ENCODE measurements around the gene DCTN4. TPM values are rescaled to one million over a fixed set of nuclear protein-coding genes. Genes with fewer than 3 reads are reported as not detected.

The DCTN4 gene
- total RNA-seq, 4 donors from 2014 or later, result 23.2 to 55.3 (median 42.4) TPM

- no peak overlapping the region for H3K4me3 ChIP-seq
- H3K4me1 ChIP-seq, result peaks cover 0 to 10% (median 7%) of the 10 kb centered on the region in 4 donors
- intact Hi-C loops (cut with DNase I; ENCODE audit: low total_unique reads) (no loop called here), in situ Hi-C loops (cut with MboI; ENCODE audit: low pct_ligation_motif_present in 1 of 4, low pct_unique_long_range_greater_than_20kb in 1 of 4, low sequenced_read_pairs in 3 of 4) (loop anchor here (25.0 kb wide), 2 partner anchors 100 to 200 kb away; no protein-coding TSS in a partner anchor)
- peaks cover 8% of the 10 kb centered on the region for H3K27me3 ChIP-seq
- H3K9me3 ChIP-seq, result no peaks in the 10 kb centered on the region
- WGBS, 2 donors (ENCODE audit: low coverage in 1 of 2), result 81 to 86% methylated on average over 5 to 10 of the region's 10 CpGs
- H3K36me3 ChIP-seq, result no peaks in the 10 kb centered on the region
- DNase-seq, result no peak
- TF ChIP-seq POLR2AphosphoS5 (IDR thresholded peaks at IDR 0.05) (no peak), POLR2A (IDR thresholded peaks at IDR 0.05) (no peak), EP300 (IDR thresholded peaks at IDR 0.05; ENCODE audit: low read depth) (no peak), CTCF (IDR thresholded peaks at IDR 0.05) (no peak)
- no peak overlapping the region for H3K27ac ChIP-seq
These were observed 96.8 kb downstream of the DCTN4 start for GRCh38 chr5:150661821-150662596.

- no peak for TF ChIP-seq POLR2AphosphoS5 (IDR thresholded peaks at IDR 0.05)
- no peak for TF ChIP-seq CTCF (IDR thresholded peaks at IDR 0.05)
- TF ChIP-seq POLR2A (IDR thresholded peaks at IDR 0.05), result no peak
- TF ChIP-seq EP300 (IDR thresholded peaks at IDR 0.05; ENCODE audit: low read depth), result no peak
- Histone ChIP-seq H3K9me3 (no peaks in the 10 kb centered on the region), H3K4me3 (no peak within 1 kb of the TSS), H3K27ac (no peak within 1 kb of the TSS), H3K4me1 (peaks cover 0 to 17% (median 13%) of the 10 kb centered on the region in 4 donors), H3K27me3 (peaks cover 5% of the 10 kb centered on the region), H3K36me3 (no peaks in the 10 kb centered on the region)
- intact Hi-C loops (cut with DNase I; ENCODE audit: low total_unique reads) (no loop called here), in situ Hi-C loops (cut with MboI; ENCODE audit: low pct_ligation_motif_present in 1 of 4, low pct_unique_long_range_greater_than_20kb in 1 of 4, low sequenced_read_pairs in 3 of 4) (loop anchor here (25.0 kb wide), 2 partner anchors 99 to 199 kb away; no protein-coding TSS in a partner anchor)
- DNase-seq, result no peak
- WGBS, 2 donors (ENCODE audit: low coverage in 1 of 2), result 70 to 80% methylated on average over 2 to 7 of the region's 7 CpGs
These were observed 97.7 kb downstream of the DCTN4 start, which contains the start of gene MYOZ3 for GRCh38 chr5:150661086-150661485. Gene MYOZ3, plus strand, starts transcription at chr5:150661251. Its CDS starts 1,691 bp downstream, at chr5:150662942.

- DNase-seq, result no peak
- in situ Hi-C loops (cut with MboI; ENCODE audit: low pct_ligation_motif_present in 1 of 4, low pct_unique_long_range_greater_than_20kb in 1 of 4, low sequenced_read_pairs in 3 of 4), result loop anchor here (25.0 kb wide), 2 partner anchors 98 to 198 kb away; no protein-coding TSS in a partner anchor
- TF ChIP-seq EP300 (IDR thresholded peaks at IDR 0.05; ENCODE audit: low read depth), result no peak
- TF ChIP-seq POLR2A (IDR thresholded peaks at IDR 0.05), result no peak
- TF ChIP-seq POLR2AphosphoS5 (IDR thresholded peaks at IDR 0.05), result no peak
- no peak for TF ChIP-seq CTCF (IDR thresholded peaks at IDR 0.05)
- no peak overlapping the region for H3K4me3 ChIP-seq
- peaks cover 2% of the 10 kb centered on the region for H3K27me3 ChIP-seq
- WGBS, 2 donors (ENCODE audit: low coverage in 1 of 2), result 66 to 93% methylated on average over 2 to 4 of the region's 4 CpGs
- H3K36me3 ChIP-seq, result no peaks in the 10 kb centered on the region
- H3K9me3 ChIP-seq, result no peaks in the 10 kb centered on the region
- no peak overlapping the region for H3K27ac ChIP-seq
- intact Hi-C loops (cut with DNase I; ENCODE audit: low total_unique reads), result no loop called here
- H3K4me1 ChIP-seq, result peaks cover 0 to 23% (median 17%) of the 10 kb centered on the region in 4 donors
These were observed 98.5 kb downstream of the DCTN4 start for GRCh38 chr5:150660108-150660831.

All from transverse colon (tissue), 4 donors.